GM18870 (cell line): ENCODE measurements around the gene CMAS.
"Not testable (repeated sequence)": the region's sequence is repeated elsewhere in the genome, so short reads cannot be mapped to it uniquely, and the experiment has no call there.

Experiments
- ATAC-seq: cut with Tn5 transposase; IDR thresholded peaks from one replicate; pipeline ENCODE4 v1.9.1; 2021; ENCODE audit warnings: moderate library complexity; ENCODE audit not compliant: unreplicated experiment

CMAS gene

DNA sequence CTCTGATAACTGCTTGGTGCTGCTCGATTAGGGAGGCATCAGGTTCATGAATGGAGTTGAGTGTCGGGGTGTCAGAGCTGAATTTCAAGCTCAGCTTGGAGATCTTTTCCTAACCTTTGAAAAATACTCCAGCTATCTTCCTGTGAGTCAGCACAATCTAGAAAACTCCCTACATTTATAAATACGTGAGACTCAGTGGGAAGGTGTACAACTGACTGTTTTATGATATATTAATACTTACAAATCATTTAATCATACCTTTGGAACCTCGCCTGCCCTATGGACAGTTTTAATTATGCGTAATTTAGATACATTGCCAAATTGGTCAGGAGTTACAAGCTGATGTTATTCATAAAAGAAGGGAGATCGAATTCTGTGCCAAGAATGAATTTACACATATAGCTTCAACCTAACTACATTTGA, 961 bp downstream of the CMAS start:
- ATAC-seq: no peak

DNA sequence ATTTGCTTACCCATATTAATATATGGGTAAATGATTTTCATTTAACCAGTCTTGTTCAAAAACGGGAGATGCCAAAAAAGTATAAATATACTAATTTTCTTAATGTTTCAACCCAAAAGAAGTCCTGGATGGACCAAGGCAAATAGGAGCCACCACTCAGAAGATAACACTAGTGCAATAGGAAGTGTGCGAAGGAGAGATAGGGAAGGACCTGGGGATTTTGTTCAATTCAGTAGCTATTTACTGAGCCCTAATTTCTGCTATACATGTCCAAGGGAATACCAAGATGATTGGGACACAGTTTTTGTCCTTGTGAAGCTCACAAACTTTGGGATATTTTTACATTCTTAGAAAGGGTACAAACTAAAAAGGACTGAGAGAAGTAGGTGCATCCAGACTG, 1.5 kb downstream of the CMAS start:
- ATAC-seq: no peak

DNA sequence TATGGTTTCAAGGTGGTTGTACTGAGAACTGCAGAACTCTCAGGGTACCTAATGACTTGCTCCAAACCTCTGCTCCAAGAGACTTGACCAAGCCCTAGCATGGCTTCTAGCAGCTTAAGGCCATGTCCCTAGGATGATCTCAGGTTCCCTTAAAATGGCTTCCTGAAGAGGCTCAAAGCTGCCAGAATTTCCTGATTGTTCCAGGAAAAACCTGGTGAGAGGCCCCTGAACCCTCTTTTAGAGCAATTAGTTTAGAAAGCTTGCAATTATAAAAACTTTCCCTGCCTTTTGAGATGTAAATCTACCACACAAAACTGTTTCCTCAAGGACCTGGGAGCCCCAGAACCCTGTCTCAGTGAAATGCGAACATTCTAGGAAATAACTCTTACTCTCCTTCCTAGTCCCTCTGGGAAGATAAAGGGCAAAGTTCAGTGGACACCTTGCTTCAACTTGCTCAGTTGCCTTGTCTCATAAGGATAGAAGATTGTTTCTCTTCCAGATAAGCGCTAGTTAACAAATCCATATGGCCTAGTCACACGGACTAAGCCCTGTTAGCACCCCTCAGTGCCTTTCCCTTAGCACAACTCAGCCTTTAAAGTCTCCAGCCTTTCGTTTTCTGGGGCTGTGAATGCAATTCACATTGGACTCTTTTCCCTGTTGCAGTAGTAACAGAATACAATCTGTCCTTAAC, 2.5 kb downstream of the CMAS start:
- ATAC-seq: no peak

DNA sequence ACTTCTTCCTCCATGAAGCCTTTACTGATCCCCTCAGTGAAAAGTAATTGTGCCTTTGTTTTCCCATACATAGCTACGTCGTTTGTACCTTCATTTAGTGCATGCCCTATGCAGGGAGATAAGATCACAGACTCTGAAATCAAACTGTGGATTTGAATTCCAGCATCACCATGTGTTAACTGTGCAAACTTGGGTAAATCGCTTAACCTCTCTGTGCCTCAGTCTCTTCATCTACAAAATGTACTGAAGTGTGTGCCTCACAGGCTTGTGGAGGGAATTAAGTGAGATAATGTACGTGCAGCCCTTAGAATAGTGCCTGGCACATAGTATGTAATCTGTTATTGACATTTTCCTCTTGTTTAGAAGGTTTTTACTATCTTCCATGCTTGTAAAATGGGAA, 4.1 kb downstream of the CMAS start:
- no peak for ATAC-seq

DNA sequence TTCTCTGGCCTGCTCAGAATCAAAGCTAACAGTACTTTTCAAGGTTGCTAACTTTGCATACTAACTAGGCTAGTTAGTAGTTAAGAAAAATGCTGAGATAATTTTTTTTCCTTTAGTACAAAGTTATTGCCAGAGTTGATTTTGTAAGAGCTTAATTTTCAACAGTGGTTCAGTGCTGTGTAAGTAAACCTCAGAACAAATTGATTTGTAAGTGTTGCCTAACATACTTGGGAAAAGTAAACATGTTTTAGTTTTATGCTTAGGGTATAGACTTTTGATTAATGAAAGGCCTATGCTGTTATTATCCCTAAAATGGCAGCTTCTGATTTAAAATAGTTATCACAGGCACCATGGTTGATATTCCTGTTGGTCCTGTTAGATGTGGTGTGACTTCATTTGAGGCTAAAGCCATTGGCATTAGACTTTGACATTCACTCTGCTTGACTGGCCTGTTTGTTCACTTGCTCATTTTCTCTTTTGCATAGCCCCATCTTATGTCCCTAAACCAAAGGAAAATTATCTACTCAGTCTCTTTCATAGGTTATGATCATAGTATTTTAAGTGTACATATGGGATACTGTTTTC, 5.2 kb downstream of the CMAS start:
- ATAC-seq: no peak

DNA sequence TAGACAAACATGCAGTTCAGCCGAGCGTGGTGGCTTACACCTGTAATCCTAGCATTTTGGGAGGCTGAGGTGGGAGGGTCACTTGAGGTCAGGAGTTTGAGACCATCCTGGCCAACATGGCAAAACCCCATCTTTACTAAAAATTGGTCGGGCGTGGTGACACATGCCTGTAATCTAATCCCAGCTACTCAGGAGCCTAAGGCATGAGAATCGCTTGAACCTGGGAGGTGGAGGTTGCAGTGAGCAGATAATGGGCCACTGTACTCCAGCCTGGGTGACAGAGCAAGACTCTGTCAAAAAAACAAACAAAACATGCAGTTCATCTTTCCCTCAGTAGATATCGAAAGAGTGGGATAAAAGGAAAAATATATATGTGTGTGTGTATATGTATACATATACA, 7.0 kb downstream of the CMAS start:
- ATAC-seq: not testable (repeated sequence)

DNA sequence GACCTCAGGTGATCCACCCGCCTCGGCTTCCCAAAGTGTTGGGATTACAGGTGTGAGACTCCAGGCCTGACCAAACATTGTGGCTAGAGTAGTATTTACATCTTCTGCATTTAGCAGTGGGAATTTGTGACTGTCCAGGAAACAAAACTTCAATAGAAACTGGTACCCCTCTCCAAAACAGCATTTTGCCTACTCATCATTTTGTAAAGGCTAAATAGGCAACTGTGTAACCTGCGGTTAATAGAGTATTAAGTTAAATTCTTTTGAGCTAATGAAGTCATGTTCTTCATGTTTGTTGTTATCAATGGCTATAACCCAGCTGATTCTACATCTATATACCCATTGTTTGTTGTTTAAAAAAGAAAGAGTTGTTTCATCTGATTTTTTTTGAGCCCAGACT, 8.1 kb downstream of the CMAS start:
- no peak for ATAC-seq

DNA sequence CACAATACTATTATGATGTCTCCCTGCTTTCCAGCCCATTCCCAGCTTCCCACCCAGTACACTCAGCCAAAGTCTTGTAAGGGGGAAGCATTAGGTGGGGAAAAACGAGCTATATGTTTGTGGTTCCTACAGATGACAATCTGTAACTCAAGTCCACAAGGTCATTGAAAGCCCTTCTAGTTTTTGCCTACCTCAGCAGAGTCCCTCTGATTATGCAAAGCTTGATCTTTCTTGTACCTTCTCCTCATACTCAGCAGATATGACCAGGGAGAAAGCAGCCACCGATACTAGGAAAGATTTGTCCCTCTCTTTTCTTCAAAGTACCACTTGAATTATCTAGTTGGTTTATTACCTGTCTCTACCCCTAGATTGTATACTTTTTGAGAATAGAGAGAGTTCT, 10.6 kb downstream of the CMAS start:
- no peak for ATAC-seq

DNA sequence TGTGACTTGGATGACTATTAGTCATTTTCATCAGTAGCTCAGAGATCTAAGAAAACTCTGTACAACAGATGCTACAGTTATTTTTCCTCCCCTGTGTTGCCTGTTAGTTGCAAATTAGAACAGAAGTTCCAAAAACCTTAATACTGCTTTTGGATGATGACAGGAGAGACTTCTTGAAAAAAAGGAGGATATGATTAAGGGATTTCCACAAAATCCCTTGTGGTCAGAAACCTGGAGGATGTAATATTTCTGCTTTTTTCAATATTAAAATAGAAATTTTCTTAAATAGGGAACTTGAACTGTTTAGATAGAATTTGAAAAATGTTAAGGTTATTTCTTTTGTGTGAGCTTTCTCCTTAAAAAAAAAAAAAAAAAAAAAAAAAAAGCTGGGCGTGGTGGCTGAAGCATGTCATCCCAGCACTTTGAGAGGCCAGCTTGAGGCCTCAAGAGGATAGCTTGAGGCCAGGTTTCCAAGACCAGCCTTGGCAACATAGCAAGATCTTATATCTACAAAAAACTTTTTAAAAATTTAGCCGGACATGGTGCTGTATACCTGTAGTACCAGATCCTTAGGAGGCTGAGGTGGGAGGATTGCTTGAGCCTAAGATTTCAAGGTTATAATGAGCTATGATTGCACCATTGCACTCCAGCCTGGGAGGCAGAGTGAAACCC, 14.1 kb downstream of the CMAS start:
- ATAC-seq: no peak

DNA sequence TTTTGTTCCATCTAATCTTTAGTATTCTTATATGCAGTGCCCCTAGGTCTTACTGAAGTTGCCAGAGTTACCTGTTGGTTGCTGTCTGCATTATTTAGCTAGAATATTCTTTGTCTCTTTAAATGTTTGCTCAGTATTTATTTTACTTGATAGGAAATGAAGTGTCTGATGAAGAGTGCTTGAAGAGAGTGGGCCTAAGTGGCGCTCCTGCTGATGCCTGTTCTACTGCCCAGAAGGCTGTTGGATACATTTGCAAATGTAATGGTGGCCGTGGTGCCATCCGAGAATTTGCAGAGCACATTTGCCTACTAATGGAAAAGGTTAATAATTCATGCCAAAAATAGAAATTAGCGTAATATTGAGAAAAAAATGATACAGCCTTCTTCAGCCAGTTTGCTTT, 18.9 kb downstream of the CMAS start:
- ATAC-seq: no peak

DNA sequence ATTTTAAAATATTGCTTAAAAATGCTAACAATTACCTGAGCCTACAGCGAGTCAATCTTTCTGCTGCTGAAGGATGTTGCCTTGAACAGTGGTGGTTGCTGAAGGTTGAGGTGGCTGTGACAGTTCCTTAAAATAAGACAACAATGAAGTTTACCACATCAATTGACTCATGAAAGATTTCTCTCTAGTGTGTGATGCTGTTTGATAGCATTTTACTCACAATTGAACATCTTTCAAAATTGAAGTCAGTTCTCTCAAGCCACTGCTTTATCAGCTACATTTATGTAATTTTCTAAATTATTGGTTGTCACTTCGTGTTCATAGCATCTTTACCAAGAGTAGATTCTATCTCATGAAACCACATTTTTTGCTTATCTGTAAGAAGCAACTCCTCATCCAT, 20.3 kb downstream of the CMAS start:
- no peak for ATAC-seq

DNA sequence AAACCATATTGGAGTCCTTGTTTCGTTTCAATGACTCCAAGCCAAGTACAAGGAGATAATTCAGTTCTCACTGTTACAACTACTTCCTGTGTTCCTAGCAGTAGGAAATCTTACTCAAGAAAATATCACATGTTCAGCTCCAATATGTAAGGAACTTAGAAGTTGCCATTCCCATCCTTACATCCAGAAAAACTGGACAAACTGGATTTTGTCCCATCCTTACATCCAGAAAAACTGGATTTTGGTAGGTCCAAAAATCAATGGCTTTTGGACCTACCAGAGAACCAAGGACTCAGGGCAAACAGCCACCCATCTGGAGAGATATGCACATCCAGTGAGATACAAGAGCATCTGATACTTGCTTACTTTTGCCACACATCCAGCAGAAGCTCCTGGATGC, 23.8 kb downstream of the CMAS start:
- no peak for ATAC-seq

DNA sequence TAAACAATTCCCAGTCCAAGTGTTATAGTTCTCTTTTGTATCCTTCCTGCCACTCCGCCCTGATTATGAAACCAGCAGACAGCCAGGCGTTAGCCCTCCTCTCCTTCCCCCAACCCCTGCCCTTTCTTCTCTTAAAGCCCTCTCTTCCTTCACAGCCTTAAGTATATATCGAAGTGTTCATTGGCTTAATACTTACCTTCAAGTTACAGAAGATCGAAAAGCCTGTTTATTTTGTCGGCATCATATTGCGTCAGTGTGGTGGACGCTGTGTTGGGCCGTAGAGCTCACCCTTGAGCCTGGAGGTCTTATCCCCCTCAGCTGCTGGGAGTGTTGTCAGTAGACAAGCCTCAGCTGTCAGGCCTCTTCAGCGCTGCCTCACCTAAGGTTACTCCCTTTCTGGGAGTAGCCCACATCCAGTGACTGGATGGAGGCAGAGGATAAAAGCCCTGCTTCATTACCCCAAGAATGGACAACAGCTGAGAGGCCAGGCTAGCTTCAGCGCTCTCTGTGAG, 36.2 kb downstream of the CMAS start:
- ATAC-seq: no peak

DNA sequence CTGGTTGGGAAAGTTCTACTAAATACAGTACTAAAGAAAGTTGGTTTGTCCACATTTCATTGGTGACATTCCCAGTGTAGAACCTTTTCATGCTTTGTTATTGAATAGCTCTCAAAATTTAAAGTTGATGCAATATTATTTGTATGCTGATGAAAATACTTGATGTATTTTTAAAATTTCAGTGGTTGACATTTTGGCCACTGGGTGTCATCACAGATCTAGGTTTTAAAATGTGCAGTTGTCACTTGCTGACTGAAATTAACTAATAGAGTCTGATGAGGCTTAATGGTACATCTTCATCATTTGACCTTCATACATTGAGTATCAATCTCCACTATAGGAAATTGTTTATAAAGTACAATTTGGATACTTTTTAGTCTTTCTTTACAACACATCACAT, 37.1 kb downstream of the CMAS start:
- ATAC-seq: no peak

DNA sequence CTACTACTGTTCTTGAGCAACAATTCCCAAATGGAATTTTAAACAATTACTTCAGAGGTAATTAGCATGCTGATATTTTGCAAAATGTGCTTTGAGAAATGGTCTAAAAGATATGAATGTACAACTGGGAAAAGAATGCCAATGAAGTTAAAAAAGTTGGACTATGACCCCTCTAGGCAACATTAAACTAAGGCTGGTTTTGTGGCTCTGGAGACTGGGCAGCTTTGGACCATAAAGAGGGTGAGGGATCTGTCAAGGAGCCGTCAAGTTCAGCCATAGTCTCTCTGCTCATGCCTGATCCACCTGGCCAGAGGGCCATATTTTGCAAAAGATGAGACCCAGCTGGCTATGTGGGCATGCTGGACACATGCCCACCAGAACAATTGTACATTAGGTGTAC, 38.8 kb downstream of the CMAS start:
- ATAC-seq: no peak

DNA sequence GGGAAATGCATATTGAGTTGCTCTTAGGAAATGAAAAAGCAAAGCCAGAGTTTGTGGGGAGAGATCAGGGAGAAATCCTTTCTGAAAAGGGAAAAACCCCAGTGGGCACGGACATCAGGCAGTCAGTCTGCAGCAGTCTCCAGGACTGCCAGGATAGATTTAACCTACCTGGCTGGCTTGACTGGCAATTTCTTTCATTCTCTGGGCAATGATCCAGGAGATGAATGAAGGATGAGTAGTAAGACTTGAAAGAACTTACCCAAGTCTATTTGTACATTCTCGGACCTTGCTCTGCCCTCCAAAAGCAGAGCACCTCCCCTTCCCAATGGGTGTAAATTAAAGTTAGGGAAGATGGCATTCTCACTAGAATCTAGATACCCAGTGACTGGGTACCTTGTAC, 42.9 kb downstream of the CMAS start:
- ATAC-seq: no peak

DNA sequence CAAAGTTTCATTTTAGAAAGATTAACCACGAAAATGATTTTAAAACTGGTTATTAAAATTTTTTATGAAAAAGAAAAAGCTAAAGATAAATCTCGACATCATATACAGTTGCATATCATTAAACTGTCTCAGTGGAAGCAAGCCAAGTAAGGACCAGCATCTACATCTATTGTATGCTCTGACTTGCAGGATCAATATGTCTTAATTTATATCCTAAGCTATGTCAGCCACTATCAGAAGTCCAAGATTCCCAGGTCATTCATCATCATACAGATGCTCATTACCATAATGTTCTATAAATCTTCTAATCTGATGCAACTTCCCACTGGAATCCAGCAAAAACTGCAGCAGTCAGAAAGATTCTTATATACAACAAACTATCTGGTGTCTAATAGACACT, 43.5 kb downstream of the CMAS start:
- ATAC-seq: no peak

DNA sequence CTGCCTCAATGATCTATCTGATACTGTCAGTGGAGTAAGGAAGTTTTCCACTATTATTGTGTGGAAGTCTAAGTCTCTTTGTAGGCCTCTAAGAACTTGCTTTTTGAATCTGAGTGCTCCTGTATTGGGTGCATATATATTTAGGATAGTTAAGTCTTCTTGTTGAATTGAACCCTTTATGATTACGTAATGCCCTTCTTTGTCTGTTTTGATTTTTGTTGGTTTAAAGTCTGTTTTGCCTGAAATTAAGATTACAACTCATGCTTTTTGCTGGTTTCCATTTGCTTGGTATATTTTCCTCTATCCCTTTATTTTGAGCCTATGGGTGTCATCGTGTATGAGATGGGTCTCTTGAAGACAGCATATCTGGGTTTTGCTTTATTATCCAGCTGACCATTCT, 53.0 kb downstream of the CMAS start:
- not testable (repeated sequence) for ATAC-seq

DNA sequence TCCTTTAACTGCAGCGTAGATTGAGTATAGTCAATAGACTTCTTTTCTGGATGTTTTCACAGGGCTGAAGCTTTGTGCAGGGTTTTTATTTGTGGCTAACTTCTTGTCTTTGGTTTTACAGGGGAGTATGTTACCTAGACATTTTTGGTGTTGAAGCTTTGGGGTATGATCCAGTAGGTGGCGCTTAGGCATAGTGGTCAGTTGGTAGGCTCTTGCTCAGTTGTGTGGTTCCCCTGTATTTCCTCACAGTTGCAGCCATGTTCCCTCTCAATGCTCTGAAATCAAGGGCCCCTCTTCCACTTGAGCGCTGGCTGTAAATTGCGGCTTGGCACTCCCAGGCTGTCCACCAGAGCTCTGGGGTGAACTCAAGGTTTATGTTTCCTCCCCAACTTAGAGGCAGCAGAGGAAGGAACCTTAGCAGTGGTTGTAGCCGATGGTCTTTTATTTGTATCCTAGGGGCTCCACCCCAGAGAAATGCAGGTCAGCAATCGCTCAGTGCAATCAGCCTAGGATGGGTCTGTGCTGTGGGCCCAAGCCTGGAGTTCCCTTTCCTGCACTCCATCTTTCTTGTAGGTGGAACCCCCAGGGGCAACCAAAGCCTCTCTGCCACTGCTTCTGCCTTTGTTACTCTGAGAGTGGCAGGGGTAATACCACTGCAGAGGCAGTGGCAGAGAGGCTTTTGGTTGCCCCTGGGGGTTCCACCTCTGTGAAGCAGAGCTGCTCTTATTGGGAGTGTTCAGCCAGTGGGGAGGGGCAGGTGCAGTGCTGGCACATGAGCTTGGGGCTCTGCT, 55.1 kb downstream of the CMAS start:
- peak; percentile 62 for ATAC-seq

DNA sequence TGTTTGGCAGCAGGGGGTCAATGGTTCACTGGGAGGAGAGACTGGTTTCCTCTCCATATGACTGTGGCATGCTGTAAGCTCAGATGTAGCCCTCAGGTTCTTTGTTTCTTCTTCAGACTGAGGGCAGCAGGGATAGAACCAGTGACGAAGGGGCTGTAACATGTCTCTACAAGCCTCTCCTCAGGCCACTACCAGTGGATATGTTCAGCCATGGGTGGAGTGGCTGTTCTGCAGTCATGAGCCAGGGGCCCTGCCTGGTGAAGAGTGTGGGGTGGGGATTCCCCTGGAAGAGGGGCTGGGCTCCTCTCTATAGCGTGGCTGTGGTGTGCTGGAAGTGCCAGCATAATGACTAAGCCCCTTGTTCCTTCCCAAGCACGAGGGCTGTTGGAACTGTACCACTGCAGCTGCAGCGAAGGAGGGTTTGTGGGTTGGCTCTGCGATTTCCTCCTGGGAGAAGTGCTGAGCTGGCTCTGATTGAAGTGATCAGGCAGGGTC, 55.8 kb downstream of the CMAS start:
- peak; percentile 48 for ATAC-seq

DNA sequence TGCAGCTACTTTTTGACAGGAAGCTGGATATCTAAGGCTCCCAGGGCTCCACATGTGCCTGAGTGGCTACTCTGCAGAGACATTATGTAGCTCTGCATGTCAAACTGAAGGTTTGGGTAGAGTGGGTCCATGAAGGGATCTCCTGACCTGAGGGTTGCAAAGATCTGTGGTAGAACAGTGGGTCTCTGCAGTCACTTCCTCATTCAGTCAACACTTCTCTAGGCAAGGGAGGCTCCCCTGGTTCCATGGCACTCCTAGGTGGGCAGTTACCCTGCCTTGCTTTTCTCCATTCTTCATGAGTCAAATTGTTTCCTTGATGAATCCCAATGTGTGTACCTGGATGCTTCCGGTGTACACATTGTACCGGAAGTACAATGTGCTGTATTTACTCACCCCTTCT, 57.4 kb downstream of the CMAS start:
- ATAC-seq: no peak
